Measurements from ENCODE around the gene S100A10. TPM values are rescaled to one million over a fixed set of nuclear protein-coding genes. Genes with fewer than 3 reads are reported as not detected.
A peak's percentile ranks its signal among the peaks of the same experiment; 100 is the strongest.

S100A10 gene
- total RNA-seq, 1 experiment from 2014 or later = 400 TPM

- peak overlapping the region; percentile 98 for H3K9ac ChIP-seq (ENCODE audit: low read length)
- no peaks in the 10 kb centered on the region for H3K9me3 ChIP-seq (ENCODE audit: low read length)
- POLR2A ChIA-PET (ENCODE audit: unreplicated experiment) = interaction anchor here (0.5 to 2.9 kb wide), 5 partner anchors 9 to 442 kb away, joined by 3 to 9 read pairs (median 3); no protein-coding TSS in a partner anchor
- peak overlapping the region; percentile 91 for H3K4me3 ChIP-seq (ENCODE audit: low read length)
- H3K27me3 ChIP-seq (ENCODE audit: low read length) = no peaks in the 10 kb centered on the region
- H4K20me1 ChIP-seq (ENCODE audit: low read length) = peaks cover 49% of the 10 kb centered on the region
- peaks cover 81% of the 10 kb centered on the region for H3K79me2 ChIP-seq (ENCODE audit: low read length)
- ATAC-seq (no peak), DNase-seq (peak; percentile 79)
- H3K36me3 ChIP-seq (ENCODE audit: low read depth, low read length) = peaks cover 34% of the 10 kb centered on the region
- intact Hi-C loops (cut with micrococcal nuclease) = loop anchor here (10.0 kb wide), 1 partner anchor 375 kb away; the partner anchor contains the start of gene SNX27
- H3K4me1 ChIP-seq (ENCODE audit: insufficient read depth, low read length) = peaks cover 67% of the 10 kb centered on the region
- BruUV-seq (replicated peaks) = no TSS peak
- H3F3A ChIP-seq (ENCODE audit: low read length, unreplicated experiment) = peaks cover 21% of the 10 kb centered on the region
- peak overlapping the region; percentile 97 for H3K27ac ChIP-seq (ENCODE audit: low read length)
- TF ChIP-seq EZH2 (IDR thresholded peaks at IDR 0.05; ENCODE audit: low read length, unreplicated experiment) (no peak), CTCF (conservative IDR thresholded peaks at IDR 0.05; ENCODE audit: low read depth, low read length) (no peak), EZH2phosphoT487 (IDR thresholded peaks at IDR 0.05; ENCODE audit: borderline replicate concordance, low read length) (no peak)
- no peaks in the 10 kb centered on the region for H3K9me2 ChIP-seq (replicated peaks; ENCODE audit: low read length)
- CTCF ChIA-PET = interaction anchor here (0.5 to 2.3 kb wide), 2 partner anchors 22 to 54 kb away, joined by 4 to 17 read pairs; no protein-coding TSS in a partner anchor
- H2AFZ ChIP-seq (ENCODE audit: low read length) = no peak overlapping the region
- H3K4me2 ChIP-seq (ENCODE audit: low read length) = peak overlapping the region; percentile 94
These were observed 3.4 kb downstream of the S100A10 start for GRCh38 chr1:151990058-151990855.

DNA sequence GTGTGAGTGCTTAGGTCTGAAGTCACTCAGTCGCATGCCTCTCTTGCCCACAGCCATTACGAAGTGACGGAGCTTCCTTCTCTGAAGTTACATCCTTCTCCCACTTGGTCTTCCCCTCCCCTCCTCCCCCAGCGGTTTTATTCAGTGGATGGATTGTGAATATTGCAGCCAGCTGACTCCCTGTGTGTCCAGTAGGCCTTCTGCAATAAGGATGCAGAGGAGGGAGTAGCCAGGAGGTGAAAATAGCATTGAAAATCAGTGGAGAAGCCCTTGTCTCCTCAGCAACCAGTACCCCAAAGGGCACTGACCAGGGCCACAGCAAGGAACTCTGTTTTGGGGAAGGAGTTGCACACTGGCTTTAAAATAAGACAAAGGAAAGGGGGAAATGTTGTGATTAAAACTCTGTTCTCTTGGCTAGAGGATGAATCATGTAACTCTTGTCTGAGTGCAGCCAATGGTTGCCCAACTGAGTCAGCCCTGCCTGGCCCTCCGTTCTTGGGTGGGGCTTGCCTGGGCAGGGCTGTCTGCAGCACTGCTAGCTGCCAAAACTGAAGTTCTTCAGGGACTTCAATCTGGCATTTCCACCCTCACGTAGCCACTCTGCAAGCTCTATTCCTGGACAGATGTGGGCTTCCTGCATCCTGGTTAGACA lies 4.3 kb downstream of the S100A10 start:
- Histone ChIP-seq H3K36me3 (ENCODE audit: low read depth, low read length) (peaks cover 43% of the 10 kb centered on the region), H3K79me2 (ENCODE audit: low read length) (peaks cover 90% of the 10 kb centered on the region), H3K27me3 (ENCODE audit: low read length) (no peaks in the 10 kb centered on the region), H3K9me3 (ENCODE audit: low read length) (no peaks in the 10 kb centered on the region), H3K4me2 (ENCODE audit: low read length) (peak overlapping the region; percentile 94), H3K4me3 (ENCODE audit: low read length) (peak overlapping the region; percentile 91), H4K20me1 (ENCODE audit: low read length) (peaks cover 57% of the 10 kb centered on the region), H3K4me1 (ENCODE audit: insufficient read depth, low read length) (peaks cover 63% of the 10 kb centered on the region), H2AFZ (ENCODE audit: low read length) (no peak overlapping the region), H3K27ac (ENCODE audit: low read length) (peak overlapping the region; percentile 97), H3K9ac (ENCODE audit: low read length) (peak overlapping the region; percentile 98), H3F3A (ENCODE audit: low read length, unreplicated experiment) (peaks cover 18% of the 10 kb centered on the region), H3K9me2 (replicated peaks; ENCODE audit: low read length) (no peaks in the 10 kb centered on the region)
- ATAC-seq = peak; percentile 44
- ChIA-PET CTCF (interaction anchor here (0.6 to 2.3 kb wide), 5 partner anchors 10 to 153 kb away, joined by 3 to 17 read pairs (median 3); no protein-coding TSS in a partner anchor), POLR2A (ENCODE audit: unreplicated experiment) (interaction anchor here (0.6 to 2.9 kb wide), 5 partner anchors 10 to 47 kb away, joined by 3 to 9 read pairs (median 7); no protein-coding TSS in a partner anchor)
- DNase-seq = peak; percentile 97
- intact Hi-C loops (cut with micrococcal nuclease) = no loop called here
- no peak for TF ChIP-seq EZH2 (IDR thresholded peaks at IDR 0.05; ENCODE audit: low read length, unreplicated experiment)
- no peak for TF ChIP-seq CTCF (conservative IDR thresholded peaks at IDR 0.05; ENCODE audit: low read depth, low read length)
- TF ChIP-seq EZH2phosphoT487 (IDR thresholded peaks at IDR 0.05; ENCODE audit: borderline replicate concordance, low read length) = no peak
- BruUV-seq (replicated peaks) = no TSS peak

Data from PC-3 (cell line).